GM23248 (cell line): ENCODE results near the gene RNF26. TPM values are rescaled to one million over a fixed set of nuclear protein-coding genes. Genes with fewer than 3 reads are reported as not detected.
A peak's percentile ranks its signal among the peaks of the same experiment; 100 is the strongest.

Experiments
- DNase-seq: peaks from one replicate; pipeline ENCODE4 v3.0.0-alpha.2; 2015
- H2AFZ ChIP-seq: fragments of 200-600 bp; sonication (generic); 2 replicates; pipeline ENCODE4 v1.6.1; 2016; ENCODE audit warnings: antibody characterized with exemption
- H3F3A ChIP-seq: fragments of 200-600 bp; sonication (generic); 2 replicates; pipeline ENCODE4 v1.6.1; 2016; ENCODE audit warnings: mild to moderate bottlenecking, antibody characterized with exemption, mixed run types; ENCODE audit not compliant: insufficient read depth
- H3K27ac ChIP-seq: fragments of 200-600 bp; sonication (generic); 2 replicates; pipeline ENCODE4 v1.5.1; 2016; ENCODE audit warnings: mild to moderate bottlenecking
- H3K27me3 ChIP-seq: fragments of 200-600 bp; sonication (generic); replicated peaks from 2 replicates; pipeline ENCODE4 v1.6.1; 2016; ENCODE audit warnings: mild to moderate bottlenecking; ENCODE audit not compliant: insufficient read depth
- H3K36me3 ChIP-seq: fragments of 200-600 bp; sonication (generic); 2 replicates; pipeline ENCODE4 v1.6.1; 2016; ENCODE audit warnings: low read depth, mild to moderate bottlenecking
- H3K4me1 ChIP-seq: fragments of 200-600 bp; sonication (generic); 2 replicates; pipeline ENCODE4 v1.6.1; 2016; ENCODE audit warnings: mild to moderate bottlenecking; ENCODE audit not compliant: insufficient read depth
- H3K4me2 ChIP-seq: fragments of 200-600 bp; sonication (generic); one replicate; pipeline ENCODE4 v1.6.1; 2016; ENCODE audit warnings: mild to moderate bottlenecking; ENCODE audit not compliant: unreplicated experiment
- H3K4me3 ChIP-seq: fragments of 200-600 bp; sonication (generic); 2 replicates; pipeline ENCODE4 v1.5.1; 2016; ENCODE audit warnings: mild to moderate bottlenecking
- H3K79me2 ChIP-seq: fragments of 200-600 bp; sonication (generic); 2 replicates; pipeline ENCODE4 v1.6.1; 2016; ENCODE audit warnings: mild to moderate bottlenecking; ENCODE audit not compliant: insufficient read depth
- H3K9ac ChIP-seq: fragments of 200-600 bp; sonication (generic); 2 replicates; pipeline ENCODE4 v1.6.1; 2016; ENCODE audit warnings: mild to moderate bottlenecking
- H3K9me2 ChIP-seq: fragments of 200-600 bp; sonication (generic); 2 replicates; pipeline ENCODE4 v1.6.1; 2016; ENCODE audit warnings: mixed run types, mild to moderate bottlenecking, moderate library complexity; ENCODE audit not compliant: insufficient read depth
- H3K9me3 ChIP-seq: fragments of 200-600 bp; sonication (generic); one replicate; pipeline ENCODE4 v1.6.1; 2017; ENCODE audit warnings: low read depth
- H4K20me1 ChIP-seq: fragments of 200-600 bp; sonication (generic); 2 replicates; pipeline ENCODE4 v1.6.0; 2016; ENCODE audit not compliant: insufficient read depth
- EZH2 ChIP-seq: fragments of 200-600 bp; sonication (generic); IDR thresholded peaks from 2 replicates; pipeline ENCODE4 v1.6.1; 2018; ENCODE audit warnings: antibody characterized with exemption, mild to moderate bottlenecking; ENCODE audit not compliant: insufficient read depth, poor library complexity, severe bottlenecking
- EZH2phosphoT487 ChIP-seq: fragments of 200-600 bp; sonication (generic); IDR thresholded peaks from 2 replicates; pipeline ENCODE4 v1.6.1; 2018; ENCODE audit warnings: antibody characterized with exemption, moderate library complexity, mild to moderate bottlenecking, low read depth; ENCODE audit not compliant: insufficient read depth
- WGBS, 2 experiments: methylation state at CpG; one replicate each; pipeline ENCODE4 v1.1.6; 2015 to 2017; ENCODE audit warnings: low lambda C conversion rate in 2 of 2, low coverage in 1 of 2; ENCODE audit errors: missing lambda C conversion rate in 2 of 2; 5-methylcytosine and 5-hydroxymethylcytosine counted together
- in situ Hi-C: fragments of 300-500 bp; cut with MboI; formaldehyde crosslinking; loops from 2 replicates; pipeline ENCODE4 v1.15.0; 2020
- polyA plus RNA-seq: library from polyadenylated mRNA; unstranded; fragments of >200 nt; fragmentation: Nextera tagmentation; extraction: Ambion mirVana; gene quantifications from 2 replicates; pipeline ENCODE4 v1.2.1, GENCODE V29; 2016
- total RNA-seq: library from RNA; depleted of rRNA; stranded (reverse); fragments of >200 nt; shearing (Covaris generic); gene quantifications from 2 replicates; pipeline ENCODE4 v1.2.3, GENCODE V29; 2014

Gene RNF26
- total and polyA plus RNA-seq, 2 experiments from 2014 or later, result 8.0 to 49.5 TPM

DNA sequence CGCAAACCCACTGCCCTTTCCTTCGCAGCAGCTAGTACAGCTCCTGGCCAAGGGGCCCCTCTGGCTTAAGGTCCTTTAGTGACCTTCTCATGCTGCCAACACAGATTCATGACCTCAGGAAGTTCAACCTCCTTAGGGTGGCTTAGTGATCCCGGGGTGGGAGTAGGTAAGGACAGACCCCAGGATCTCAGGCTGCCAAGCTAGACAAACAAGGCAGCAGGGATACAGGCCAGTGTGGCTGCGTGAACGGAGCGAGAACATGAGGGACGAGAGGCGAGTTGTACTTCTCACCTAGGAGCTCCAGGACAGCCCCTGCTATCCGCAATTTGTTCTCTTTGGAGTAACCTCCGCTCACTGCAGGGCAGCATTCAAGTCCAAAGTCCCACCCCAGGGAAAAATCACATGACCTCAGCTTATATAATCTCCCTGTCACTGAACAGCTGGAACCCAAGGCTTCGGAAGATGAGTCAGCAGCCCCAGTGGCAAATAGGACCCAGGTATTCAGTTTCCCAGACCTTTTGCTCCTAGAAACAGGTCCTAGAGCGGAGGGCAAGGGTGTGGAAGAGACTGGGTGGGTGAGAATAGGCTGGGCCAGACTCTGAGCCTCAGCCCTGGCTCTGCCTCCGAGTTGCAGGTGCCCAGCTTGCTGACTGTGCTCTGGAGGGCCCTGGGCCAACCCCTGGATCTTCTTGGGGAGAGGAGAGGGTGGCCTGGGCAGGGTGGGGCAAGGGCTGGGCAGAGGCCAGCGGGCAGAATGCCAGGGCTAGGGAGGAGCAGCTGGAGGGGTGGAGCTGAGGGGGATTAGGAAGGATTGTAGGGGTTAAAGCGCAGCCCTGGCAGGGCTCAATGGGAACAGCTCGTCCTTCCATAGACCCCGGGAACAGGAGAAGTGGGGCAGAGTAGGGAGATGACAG, 34.1 kb downstream of the RNF26 start:
- H2AFZ ChIP-seq, result no peak overlapping the region
- H3K9me2 ChIP-seq, result no peaks in the 10 kb centered on the region
- DNase-seq, result no peak
- H3K4me2 ChIP-seq, result no peak overlapping the region
- in situ Hi-C loops, result no loop called here
- no peak overlapping the region for H3K9ac ChIP-seq
- H3K27me3 ChIP-seq, result peaks cover 6% of the 10 kb centered on the region; the same call in 1 of the 2 replicates
- no peaks in the 10 kb centered on the region for H3K79me2 ChIP-seq
- no peak overlapping the region for H3K4me3 ChIP-seq
- peaks cover 4% of the 10 kb centered on the region; the same call in 1 of the 2 replicates for H3F3A ChIP-seq
- TF ChIP-seq EZH2 (no peak), EZH2phosphoT487 (no peak)
- no peaks in the 10 kb centered on the region for H3K36me3 ChIP-seq
- H3K4me1 ChIP-seq, result peaks cover 14% of the 10 kb centered on the region; the same call in 1 of the 2 replicates
- H4K20me1 ChIP-seq, result no peaks in the 10 kb centered on the region
- WGBS, 2 experiments, result 67 to 68% methylated on average over 17 of the region's 17 CpGs
- no peak overlapping the region for H3K27ac ChIP-seq
- no peaks in the 10 kb centered on the region for H3K9me3 ChIP-seq

DNA sequence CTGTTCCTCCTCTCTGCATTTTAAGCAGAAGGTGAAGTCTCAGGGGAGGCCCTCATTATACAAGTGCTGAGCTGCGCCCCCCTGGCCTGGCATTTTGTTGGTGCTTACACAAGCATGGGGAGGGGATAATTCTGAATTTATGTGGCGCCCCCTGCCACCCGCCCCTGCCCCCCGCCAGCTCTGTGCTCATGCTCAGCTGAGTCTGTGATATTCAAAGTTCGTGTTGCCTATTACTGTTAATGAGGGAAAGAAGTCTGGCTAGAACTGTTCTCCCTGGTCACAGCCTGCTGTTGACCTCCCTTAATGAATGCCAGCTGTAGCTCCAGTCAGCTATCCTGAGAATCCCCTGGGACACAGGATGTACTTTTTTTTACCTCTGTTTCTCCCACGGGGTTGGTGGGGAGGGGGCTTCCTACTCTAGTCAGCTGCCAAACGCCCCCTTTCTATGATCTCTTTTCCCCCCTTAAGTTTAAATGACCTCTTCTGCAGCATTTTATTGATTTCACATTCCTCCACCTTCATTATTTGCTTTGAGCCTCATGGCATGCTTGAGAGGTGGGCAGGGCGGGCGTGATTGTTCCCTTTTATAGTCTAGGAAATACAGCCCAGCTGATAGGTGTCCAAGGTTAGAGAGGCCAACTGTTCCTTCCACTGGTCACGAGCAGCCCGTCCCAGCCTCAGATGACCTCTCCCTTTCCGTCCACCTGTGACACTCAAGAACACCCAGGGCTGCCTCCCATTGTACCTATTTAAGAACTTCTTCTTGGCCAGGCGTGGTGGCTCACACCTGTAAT, 35.0 kb downstream of the RNF26 start:
- TF ChIP-seq EZH2phosphoT487 (no peak), EZH2 (no peak)
- DNase-seq, result no peak
- in situ Hi-C loops, result no loop called here
- Histone ChIP-seq H2AFZ (no peak overlapping the region), H3K9ac (no peak overlapping the region), H3K4me2 (no peak overlapping the region), H3F3A (peaks cover 4% of the 10 kb centered on the region; the same call in 1 of the 2 replicates), H3K9me2 (no peaks in the 10 kb centered on the region), H3K4me1 (peaks cover 13% of the 10 kb centered on the region), H3K79me2 (no peaks in the 10 kb centered on the region), H3K27ac (no peak overlapping the region), H3K27me3 (peaks cover 4% of the 10 kb centered on the region; the same call in 1 of the 2 replicates), H4K20me1 (no peaks in the 10 kb centered on the region), H3K4me3 (no peak overlapping the region), H3K9me3 (no peaks in the 10 kb centered on the region), H3K36me3 (no peaks in the 10 kb centered on the region)
- 77 to 78% methylated on average over 13 of the region's 13 CpGs for WGBS, 2 experiments

DNA sequence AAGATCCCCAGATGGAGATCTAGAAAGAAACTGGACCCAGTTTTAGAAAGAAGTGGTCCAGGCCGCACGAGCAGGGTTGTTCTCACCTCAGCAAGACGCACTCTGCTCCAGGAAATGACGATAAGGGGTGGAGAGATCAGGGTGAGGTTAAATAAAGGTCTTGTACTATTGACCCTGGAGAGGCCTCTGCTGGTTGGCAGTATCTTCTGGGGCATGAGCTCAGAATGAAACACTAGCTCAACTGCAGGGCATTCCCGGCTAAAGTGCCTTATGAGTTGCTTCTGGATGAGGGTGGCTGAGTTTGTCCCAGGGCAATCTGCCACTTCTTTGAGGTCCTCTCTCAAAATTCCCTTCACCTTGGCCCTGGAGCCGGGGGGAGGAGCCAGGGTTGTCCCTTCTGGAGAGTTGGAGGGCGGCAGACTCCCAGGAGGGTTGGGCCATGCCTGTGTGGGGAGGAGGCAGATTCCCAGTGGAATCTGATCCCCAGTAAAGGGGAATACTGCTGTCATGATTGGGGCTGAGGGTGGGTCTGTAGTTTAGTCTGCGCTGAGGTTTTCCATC, 36.2 kb downstream of the RNF26 start:
- Histone ChIP-seq H4K20me1 (no peaks in the 10 kb centered on the region), H3K4me2 (no peak overlapping the region), H3K9me2 (no peaks in the 10 kb centered on the region), H3K27ac (no peak overlapping the region), H2AFZ (no peak overlapping the region), H3K36me3 (no peaks in the 10 kb centered on the region), H3F3A (no peaks in the 10 kb centered on the region), H3K9ac (no peak overlapping the region), H3K4me1 (peaks cover 13% of the 10 kb centered on the region), H3K79me2 (no peaks in the 10 kb centered on the region), H3K9me3 (no peaks in the 10 kb centered on the region), H3K27me3 (no peaks in the 10 kb centered on the region; the same call in 1 of the 2 replicates), H3K4me3 (no peak overlapping the region)
- 73 to 78% methylated on average over 8 of the region's 8 CpGs for WGBS, 2 experiments
- peak; percentile 40 for DNase-seq
- TF ChIP-seq EZH2phosphoT487 (no peak), EZH2 (no peak)
- in situ Hi-C loops, result no loop called here

DNA sequence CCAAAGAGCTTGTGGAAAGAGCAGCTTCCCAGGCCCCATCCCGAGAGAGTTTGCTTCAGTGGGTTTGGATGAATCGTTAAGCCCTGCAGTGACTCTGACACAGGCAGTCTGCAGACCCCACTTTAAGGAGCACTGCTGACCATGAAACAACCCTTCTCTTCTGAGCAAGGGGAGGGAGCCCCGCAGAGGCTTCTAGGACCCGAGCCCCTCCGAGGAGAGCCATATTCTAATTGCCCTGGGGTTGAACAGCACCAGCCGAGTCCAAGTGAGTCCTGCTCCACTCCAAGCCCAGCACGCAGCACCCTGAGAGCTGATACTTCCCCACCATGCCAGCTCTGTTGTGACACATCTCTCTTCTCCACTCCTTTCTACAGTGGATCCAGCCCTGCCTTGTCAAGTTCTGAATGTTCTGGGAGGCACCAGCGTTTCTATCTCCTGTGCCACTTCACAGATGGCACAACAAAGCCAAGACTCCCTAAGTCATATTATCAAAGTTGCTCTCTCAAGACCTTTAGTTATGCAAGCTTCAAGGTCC, 36.8 kb downstream of the RNF26 start:
- DNase-seq, result no peak
- peaks cover 19% of the 10 kb centered on the region for H3K4me1 ChIP-seq
- in situ Hi-C loops, result no loop called here
- no peaks in the 10 kb centered on the region for H3K9me3 ChIP-seq
- H3K9me2 ChIP-seq, result no peaks in the 10 kb centered on the region
- 68 to 79% methylated on average over 8 of the region's 8 CpGs for WGBS, 2 experiments
- no peaks in the 10 kb centered on the region for H3K79me2 ChIP-seq
- TF ChIP-seq EZH2, result no peak
- no peak for TF ChIP-seq EZH2phosphoT487
- no peak overlapping the region for H3K9ac ChIP-seq
- no peak overlapping the region for H3K4me3 ChIP-seq
- no peaks in the 10 kb centered on the region for H3F3A ChIP-seq
- H3K36me3 ChIP-seq, result no peaks in the 10 kb centered on the region
- no peak overlapping the region for H2AFZ ChIP-seq
- no peak overlapping the region for H3K4me2 ChIP-seq
- H4K20me1 ChIP-seq, result no peaks in the 10 kb centered on the region
- no peak overlapping the region for H3K27ac ChIP-seq
- no peaks in the 10 kb centered on the region; the same call in 1 of the 2 replicates for H3K27me3 ChIP-seq
